ENCODE data around the gene ZNF526. TPM values are rescaled to one million over a fixed set of nuclear protein-coding genes. Genes with fewer than 3 reads are reported as not detected.

ZNF526 gene
- total RNA-seq, 4 donors from 2014 or later: 3.9 to 9.8 (median 5.8) TPM

- TF ChIP-seq CTCF (IDR thresholded peaks at IDR 0.05; ENCODE audit: low read depth): no peak
Observed at GRCh38 chr19:42203700-42204099, 16.4 kb upstream of the ZNF526 start.

GRCh38 chr19:42204664-42205063 lies 15.4 kb upstream of the ZNF526 start:
- no peak for TF ChIP-seq CTCF (IDR thresholded peaks at IDR 0.05; ENCODE audit: low read depth)

- TF ChIP-seq CTCF (IDR thresholded peaks at IDR 0.05; ENCODE audit: low read depth): no peak
Observed at GRCh38 chr19:42206871-42207755, 13.0 kb upstream of the ZNF526 start.

GRCh38 chr19:42207767-42208271 lies 12.3 kb upstream of the ZNF526 start:
- no peak for TF ChIP-seq CTCF (IDR thresholded peaks at IDR 0.05; ENCODE audit: low read depth)

- TF ChIP-seq CTCF (IDR thresholded peaks at IDR 0.05; ENCODE audit: low read depth): no peak
Observed at GRCh38 chr19:42208612-42209011, 11.5 kb upstream of the ZNF526 start.

GRCh38 chr19:42212886-42213285 lies 7.2 kb upstream of the ZNF526 start:
- TF ChIP-seq CTCF (IDR thresholded peaks at IDR 0.05; ENCODE audit: low read depth): no peak

- no peak for TF ChIP-seq CTCF (IDR thresholded peaks at IDR 0.05; ENCODE audit: low read depth)
Observed at GRCh38 chr19:42214810-42215485, 5.2 kb upstream of the ZNF526 start.

Data from subcutaneous adipose tissue (tissue), 4 donors.